Upper lobe of left lung (tissue), 4 donors: ENCODE results near the gene ATN1.

ENCODE experiments used
- CTCF ChIP-seq, 6 experiments: fragments of 450-650 bp in 4 of 6; fragments of 200-600 bp in 2 of 6; sonication (generic) in 2 of 6; IDR thresholded peaks; one replicate each; pipeline ENCODE4 v1.5.1; 2016 to 2019; ENCODE audit warnings: antibody characterized with exemption in 6 of 6
- POLR2A ChIP-seq, 4 donors: fragments of 450-650 bp; IDR thresholded peaks; one replicate each; pipeline ENCODE4 v1.5.1; 2016 to 2017; ENCODE audit warnings: antibody characterized with exemption in 4 of 4, mild to moderate bottlenecking in 2 of 4

DNA sequence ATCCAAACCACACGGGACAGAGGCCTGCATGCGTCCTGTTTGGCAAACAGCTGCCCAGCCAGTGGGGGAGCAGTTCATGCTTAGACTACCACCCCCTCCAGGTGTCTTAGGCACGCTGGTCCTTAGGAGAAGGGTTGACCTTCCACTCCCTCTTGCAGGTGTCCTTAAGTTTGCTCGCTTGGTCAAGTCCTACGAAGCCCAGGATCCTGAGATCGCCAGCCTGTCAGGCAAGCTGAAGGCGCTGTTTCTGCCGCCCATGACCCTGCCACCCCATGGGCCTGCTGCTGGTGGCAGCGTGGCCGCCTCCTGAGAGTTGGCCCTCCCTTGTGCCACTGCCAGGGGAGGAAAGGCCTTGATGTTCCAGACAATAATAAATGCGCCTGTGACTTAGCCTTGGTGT lies 17.9 kb downstream of the ATN1 start:
- TF ChIP-seq CTCF (IDR thresholded peaks at IDR 0.05) = no peak
- no peak for TF ChIP-seq POLR2A (IDR thresholded peaks at IDR 0.05)
